HG03039 (cell line): Measurements from ENCODE around the gene C10orf105.

Experiments
- ATAC-seq: cut with Tn5 transposase; IDR thresholded peaks from one replicate; pipeline ENCODE4 v1.9.1; 2021; ENCODE audit warnings: mild to moderate bottlenecking, moderate library complexity; ENCODE audit not compliant: unreplicated experiment

The C10orf105 gene

GRCh38 chr10:71752391-71753090 lies 33.0 kb upstream of the C10orf105 start:
- no peak for ATAC-seq

GRCh38 chr10:71751515-71752224 lies 32.1 kb upstream of the C10orf105 start:
- no peak for ATAC-seq

- no peak for ATAC-seq
These were observed 31.4 kb upstream of the C10orf105 start for GRCh38 chr10:71750986-71751385.

GRCh38 chr10:71750124-71750841 lies 30.7 kb upstream of the C10orf105 start:
- ATAC-seq, result no peak

- no peak for ATAC-seq
These were observed 29.8 kb upstream of the C10orf105 start for GRCh38 chr10:71749396-71749795.

GRCh38 chr10:71748671-71749191 lies 29.2 kb upstream of the C10orf105 start:
- ATAC-seq, result no peak

- no peak for ATAC-seq
These were observed 28.3 kb upstream of the C10orf105 start for GRCh38 chr10:71747551-71748523.

GRCh38 chr10:71747039-71747531 lies 27.5 kb upstream of the C10orf105 start:
- ATAC-seq, result no peak

- ATAC-seq, result no peak
These were observed 26.9 kb upstream of the C10orf105 start for GRCh38 chr10:71746344-71747037.

GRCh38 chr10:71745664-71746250 lies 26.2 kb upstream of the C10orf105 start:
- ATAC-seq, result no peak

GRCh38 chr10:71744897-71745663 lies 25.5 kb upstream of the C10orf105 start:
- no peak for ATAC-seq

GRCh38 chr10:71743866-71744265 lies 24.3 kb upstream of the C10orf105 start:
- no peak for ATAC-seq

- ATAC-seq, result no peak
These were observed 23.7 kb upstream of the C10orf105 start for GRCh38 chr10:71743089-71743838.

- no peak for ATAC-seq
These were observed 22.9 kb upstream of the C10orf105 start for GRCh38 chr10:71742301-71743088.

- ATAC-seq, result no peak
These were observed 22.1 kb upstream of the C10orf105 start for GRCh38 chr10:71741671-71742070.

GRCh38 chr10:71741029-71741428 lies 21.5 kb upstream of the C10orf105 start:
- no peak for ATAC-seq

GRCh38 chr10:71740069-71740653 lies 20.6 kb upstream of the C10orf105 start:
- ATAC-seq, result no peak
